PC-3 (cell line): ENCODE data around the gene RBMS3.

Experiments
- CTCF ChIP-seq: fragments of 300-600 bp; sonication (generic); conservative IDR thresholded peaks from 2 replicates; pipeline ENCODE4 v1.5.1; 2017; ENCODE audit warnings: antibody characterized with exemption, low read depth, mild to moderate bottlenecking, low read length
- EZH2 ChIP-seq: fragments of 300-600 bp; sonication (generic); IDR thresholded peaks from one replicate; pipeline ENCODE4 v1.6.1; 2017; ENCODE audit warnings: antibody characterized with exemption, mild to moderate bottlenecking, low read length; ENCODE audit not compliant: unreplicated experiment
- EZH2phosphoT487 ChIP-seq: fragments of 300-600 bp; sonication (generic); IDR thresholded peaks from 2 replicates; pipeline ENCODE4 v1.6.1; 2018; ENCODE audit warnings: mild to moderate bottlenecking, antibody characterized with exemption, low read length, borderline replicate concordance

- TF ChIP-seq CTCF (no peak), EZH2 (no peak), EZH2phosphoT487 (no peak)
Measured at GRCh38 chr3:29777869-29778268, 497.0 kb downstream of the RBMS3 start.
